GM10248 (cell line): ENCODE data around the gene NBPF3.
"Not testable (repeated sequence)": the region's sequence is repeated elsewhere in the genome, so short reads cannot be mapped to it uniquely, and the experiment has no call there.

Source experiments
- CTCF ChIA-PET: fragments of 300-600 bp; sonication (Branson Sonifier 250); formaldehyde crosslinking; extraction: SDS; loops from one replicate; lab custom pipeline; 2021; ENCODE audit warnings: antibody characterized with exemption; lab: Yijun Ruan, JAX
- POLR2A ChIA-PET: fragments of 350-650 bp; sonication (Branson Sonifier 250); formaldehyde crosslinking; extraction: SDS; loops from one replicate; lab custom pipeline; 2020; ENCODE audit warnings: antibody characterized with exemption; lab: Yijun Ruan, JAX
- DNase-seq: peaks from one replicate; pipeline ENCODE4 v3.0.0; 2012; ENCODE audit errors: extremely low spot score
- TF ChIP-seq, protein P1 (sequence below): IDR thresholded peaks from 2 replicates; pipeline ENCODE4 v1.5.1; 2012; ENCODE audit warnings: mild to moderate bottlenecking, low read depth; ENCODE audit errors: extremely low read depth, missing control alignments, control extremely low read depth

The NBPF3 gene

DNA sequence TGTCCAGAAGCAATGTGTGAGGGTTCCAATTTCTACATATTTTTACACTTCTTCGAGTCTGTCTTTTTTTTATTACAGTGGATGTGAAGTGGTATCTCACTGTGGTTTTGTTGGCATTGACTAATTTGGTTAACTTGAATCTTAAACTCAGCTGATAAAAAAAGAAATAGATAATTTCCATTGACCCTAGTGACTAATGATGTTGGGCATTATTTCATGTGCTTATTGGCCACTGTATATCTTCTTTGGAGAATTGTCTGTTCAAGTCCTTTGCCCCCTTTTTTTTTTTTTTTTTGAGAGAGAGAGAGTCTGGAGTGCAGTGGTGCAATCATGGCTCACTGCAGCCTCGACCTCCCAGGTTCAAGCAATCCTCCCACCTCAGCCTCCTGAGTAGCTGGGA lies 33.3 kb upstream of the NBPF3 start:
- DNase-seq: no peak
- POLR2A ChIA-PET: no interaction called here
- TF ChIP-seq, protein P1, sequence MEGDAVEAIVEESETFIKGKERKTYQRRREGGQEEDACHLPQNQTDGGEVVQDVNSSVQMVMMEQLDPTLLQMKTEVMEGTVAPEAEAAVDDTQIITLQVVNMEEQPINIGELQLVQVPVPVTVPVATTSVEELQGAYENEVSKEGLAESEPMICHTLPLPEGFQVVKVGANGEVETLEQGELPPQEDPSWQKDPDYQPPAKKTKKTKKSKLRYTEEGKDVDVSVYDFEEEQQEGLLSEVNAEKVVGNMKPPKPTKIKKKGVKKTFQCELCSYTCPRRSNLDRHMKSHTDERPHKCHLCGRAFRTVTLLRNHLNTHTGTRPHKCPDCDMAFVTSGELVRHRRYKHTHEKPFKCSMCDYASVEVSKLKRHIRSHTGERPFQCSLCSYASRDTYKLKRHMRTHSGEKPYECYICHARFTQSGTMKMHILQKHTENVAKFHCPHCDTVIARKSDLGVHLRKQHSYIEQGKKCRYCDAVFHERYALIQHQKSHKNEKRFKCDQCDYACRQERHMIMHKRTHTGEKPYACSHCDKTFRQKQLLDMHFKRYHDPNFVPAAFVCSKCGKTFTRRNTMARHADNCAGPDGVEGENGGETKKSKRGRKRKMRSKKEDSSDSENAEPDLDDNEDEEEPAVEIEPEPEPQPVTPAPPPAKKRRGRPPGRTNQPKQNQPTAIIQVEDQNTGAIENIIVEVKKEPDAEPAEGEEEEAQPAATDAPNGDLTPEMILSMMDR: no peak
- CTCF ChIA-PET: interaction anchor here (0.8 kb wide), 1 partner anchor 22 kb away, joined by 3 read pairs; no protein-coding TSS in a partner anchor

DNA sequence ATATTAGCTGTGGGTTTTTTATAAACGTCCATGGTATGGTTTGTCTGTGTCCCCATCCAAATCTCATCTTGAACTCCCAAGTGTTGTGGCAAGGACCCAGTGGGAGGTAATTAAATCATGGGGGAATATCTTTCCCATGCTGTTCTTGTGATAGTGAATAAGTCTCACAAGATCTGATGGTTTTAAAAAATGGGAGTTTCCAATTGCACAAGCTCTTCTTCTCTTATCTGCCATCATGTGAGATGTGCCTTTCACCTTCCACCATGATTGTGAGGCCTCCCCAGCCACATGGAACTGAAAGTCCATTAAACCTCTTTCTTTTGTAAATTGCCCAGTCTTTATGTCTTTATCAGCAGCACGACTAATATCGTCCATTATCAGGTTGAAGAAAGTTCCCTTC lies 30.0 kb upstream of the NBPF3 start:
- POLR2A ChIA-PET, DNase-seq, CTCF ChIA-PET: not testable (repeated sequence)

DNA sequence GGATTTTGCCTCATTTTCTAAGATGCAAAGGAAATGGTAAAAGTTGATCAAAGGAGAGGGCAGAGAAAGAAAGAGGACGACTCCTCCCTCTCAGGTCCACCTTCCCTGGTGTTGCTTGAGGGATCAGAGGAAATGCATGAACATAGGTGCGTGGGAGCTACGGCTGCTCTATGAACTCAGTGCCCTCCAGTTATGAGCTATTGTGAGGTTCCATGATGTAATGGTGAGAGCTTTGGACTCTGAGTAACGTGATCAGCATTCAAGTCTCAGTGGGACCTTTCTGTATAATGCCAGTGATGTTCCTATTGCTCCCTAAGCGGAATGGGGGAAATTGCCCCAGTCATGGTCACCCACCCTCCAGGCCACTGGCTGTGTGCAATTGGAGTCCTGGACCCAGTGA lies 25.9 kb upstream of the NBPF3 start:
- TF ChIP-seq, protein P1: no peak
- no peak for DNase-seq
- CTCF ChIA-PET: interaction anchor here (1.1 kb wide), 1 partner anchor 143 kb away, joined by 3 read pairs; no protein-coding TSS in a partner anchor
- POLR2A ChIA-PET: no interaction called here

DNA sequence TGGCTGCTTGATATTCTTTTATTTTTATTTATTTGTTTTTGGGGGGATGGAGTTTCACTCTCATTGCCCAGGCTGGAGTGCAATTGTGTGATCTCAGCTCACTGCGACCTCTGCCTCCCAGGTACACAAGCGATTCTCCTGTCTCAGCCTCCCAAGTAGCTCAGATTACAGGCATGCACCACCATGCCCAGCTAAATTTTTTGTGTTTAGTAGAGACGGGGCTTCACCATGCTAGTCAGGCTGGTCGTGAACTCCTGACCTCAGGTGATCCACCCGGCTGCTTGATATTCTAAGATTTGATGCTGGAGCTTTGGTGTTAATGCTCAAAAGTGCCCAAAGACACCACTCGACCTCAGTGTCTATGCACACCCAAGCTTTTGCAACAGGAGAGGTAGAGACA lies 19.6 kb upstream of the NBPF3 start:
- CTCF ChIA-PET, POLR2A ChIA-PET, DNase-seq: not testable (repeated sequence)

DNA sequence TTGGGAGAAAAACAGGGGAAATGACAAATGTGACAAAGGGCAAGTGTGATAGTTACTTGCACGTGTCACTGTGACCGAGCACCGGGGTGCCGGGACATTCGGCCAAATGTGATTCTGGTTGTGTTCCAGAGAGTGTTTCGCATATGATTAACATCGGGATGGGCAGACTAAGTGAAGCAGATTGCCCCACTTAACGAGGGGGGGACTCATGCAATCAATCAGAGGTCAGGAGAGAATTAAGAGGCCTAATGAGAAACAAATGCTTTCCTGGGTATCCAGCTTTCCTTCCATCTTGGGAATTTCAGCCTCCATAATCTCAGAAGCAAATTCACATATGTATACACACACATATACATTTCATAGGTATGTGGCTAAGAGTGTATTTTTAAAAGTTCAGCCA lies 18.6 kb upstream of the NBPF3 start:
- CTCF ChIA-PET, DNase-seq, POLR2A ChIA-PET: not testable (repeated sequence)

DNA sequence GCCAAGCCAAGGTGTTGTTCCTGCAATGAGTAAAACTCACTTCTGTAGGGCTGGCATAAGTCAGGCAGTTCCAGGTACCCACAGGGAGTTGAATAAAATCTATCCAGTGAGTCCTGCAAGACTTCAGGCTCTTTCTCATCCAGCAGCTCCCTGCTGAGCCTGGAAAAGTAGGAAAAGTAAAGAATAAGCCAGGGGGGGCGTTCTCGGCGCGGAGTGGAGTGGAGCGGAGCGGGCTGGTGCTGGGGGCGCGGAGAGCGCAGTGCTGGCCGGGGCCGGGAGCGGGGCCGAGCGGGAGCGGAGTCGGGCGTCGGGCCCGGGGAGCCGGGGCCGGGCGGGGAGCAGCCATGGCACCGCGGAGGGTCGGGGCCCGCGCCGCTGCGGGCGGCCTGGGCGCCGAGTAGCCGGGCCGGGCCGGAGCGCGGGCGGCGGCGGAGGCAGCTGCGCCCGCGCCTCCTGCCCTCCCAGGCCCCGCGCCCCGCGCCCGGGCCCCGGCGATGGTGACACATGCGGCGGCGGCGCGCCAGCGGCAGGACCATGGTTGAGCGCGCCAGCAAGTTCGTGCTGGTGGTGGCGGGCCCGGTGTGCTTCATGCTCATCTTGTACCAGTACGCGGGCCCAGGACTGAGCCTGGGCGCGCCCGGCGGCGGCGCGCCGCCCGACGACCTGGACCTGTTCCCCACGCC lies 12.0 kb upstream of the NBPF3 start:
- DNase-seq, CTCF ChIA-PET, POLR2A ChIA-PET: not testable (repeated sequence)

DNA sequence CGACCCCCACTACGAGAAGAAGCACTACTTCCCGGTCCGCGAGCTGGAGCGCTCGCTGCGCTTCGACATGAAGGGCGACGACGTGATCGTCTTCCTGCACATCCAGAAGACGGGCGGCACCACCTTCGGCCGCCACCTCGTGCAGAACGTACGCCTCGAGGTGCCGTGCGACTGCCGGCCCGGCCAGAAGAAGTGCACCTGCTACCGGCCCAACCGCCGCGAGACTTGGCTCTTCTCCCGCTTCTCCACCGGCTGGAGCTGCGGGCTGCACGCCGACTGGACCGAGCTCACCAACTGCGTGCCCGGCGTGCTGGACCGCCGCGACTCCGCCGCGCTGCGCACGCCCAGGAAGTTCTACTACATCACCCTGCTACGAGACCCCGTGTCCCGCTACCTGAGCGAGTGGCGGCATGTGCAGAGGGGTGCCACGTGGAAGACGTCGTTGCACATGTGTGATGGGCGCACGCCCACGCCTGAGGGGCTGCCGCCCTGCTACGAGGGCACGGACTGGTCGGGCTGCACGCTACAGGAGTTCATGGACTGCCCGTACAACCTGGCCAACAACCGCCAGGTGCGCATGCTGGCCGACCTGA lies 11.4 kb upstream of the NBPF3 start:
- CTCF ChIA-PET, POLR2A ChIA-PET, DNase-seq: not testable (repeated sequence)

DNA sequence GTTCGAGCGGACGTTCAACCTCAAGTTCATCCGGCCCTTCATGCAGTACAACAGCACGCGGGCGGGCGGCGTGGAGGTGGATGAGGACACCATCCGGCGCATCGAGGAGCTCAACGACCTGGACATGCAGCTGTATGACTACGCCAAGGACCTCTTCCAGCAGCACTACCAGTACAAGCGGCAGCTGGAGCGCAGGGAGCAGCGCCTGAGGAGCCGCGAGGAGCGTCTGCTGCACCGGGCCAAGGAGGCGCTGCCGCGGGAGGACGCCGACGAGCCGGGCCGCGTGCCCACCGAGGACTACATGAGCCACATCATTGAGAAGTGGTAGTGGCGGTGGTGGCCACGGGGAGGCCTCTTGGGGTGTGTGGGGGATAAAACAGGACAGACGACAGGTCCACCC lies 10.7 kb upstream of the NBPF3 start:
- POLR2A ChIA-PET, CTCF ChIA-PET, DNase-seq: not testable (repeated sequence)

DNA sequence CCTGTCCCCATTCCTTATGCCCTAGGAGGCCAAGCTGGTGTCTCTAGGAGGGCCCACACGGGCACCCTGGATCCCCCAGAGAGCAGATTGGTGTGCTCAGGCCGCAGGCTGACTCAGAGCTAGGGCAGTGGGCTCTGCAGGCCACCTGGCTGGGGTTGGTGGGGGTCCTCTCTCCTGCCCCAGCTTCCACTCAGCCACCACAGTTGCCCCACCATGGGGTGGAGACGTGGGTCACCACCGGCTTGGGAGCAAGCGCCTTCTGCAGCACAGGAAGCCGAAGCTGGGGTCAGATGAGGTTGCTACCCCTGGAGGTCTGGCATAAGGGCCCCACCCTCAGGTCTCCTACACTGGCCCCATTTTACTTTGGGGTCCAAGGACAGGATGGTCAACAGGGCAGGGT lies 9.1 kb upstream of the NBPF3 start:
- POLR2A ChIA-PET, DNase-seq, CTCF ChIA-PET: not testable (repeated sequence)

DNA sequence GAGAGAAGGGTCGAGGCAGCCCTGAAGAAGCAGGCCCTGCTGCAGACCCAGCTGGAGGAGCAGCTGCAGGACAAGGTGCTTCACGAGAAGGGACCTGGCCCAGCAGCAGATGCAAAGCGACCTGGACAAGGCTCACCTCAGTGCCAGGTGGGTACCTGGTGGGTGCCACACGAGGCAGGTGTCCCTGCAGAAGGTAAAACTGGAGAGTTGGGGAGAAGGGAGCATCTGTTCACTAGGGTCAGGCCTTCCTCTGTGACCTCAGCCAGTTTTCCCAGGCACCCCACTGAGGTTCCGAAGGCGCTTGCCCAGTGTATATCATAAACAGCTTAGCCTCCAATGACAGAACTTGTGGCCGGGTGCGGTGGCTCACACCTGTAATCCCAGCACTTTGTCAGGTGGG lies 5.5 kb upstream of the NBPF3 start:
- ChIA-PET CTCF (no interaction called here), POLR2A (no interaction called here)
- DNase-seq: no peak
- TF ChIP-seq, protein P1: no peak
